ENCODE data around the gene KCTD2.

GRCh38 chr17:75098861-75099260 is 51.8 kb downstream of the KCTD2 start:
- TF ChIP-seq CTCF (IDR thresholded peaks at IDR 0.05 in 4 of 5, conservative IDR thresholded peaks at IDR 0.05 in 1 of 5): no peak
- no peak for TF ChIP-seq POLR2A (IDR thresholded peaks at IDR 0.05)
